GM12878 (cell line): ENCODE results near the gene CLDN6. TPM values are rescaled to one million over a fixed set of nuclear protein-coding genes. Genes with fewer than 3 reads are reported as not detected.

Source experiments
- ATAC-seq: fragments of 200-7000 bp; cut with Tn5 transposase; 3 replicates; pipeline ENCODE4 v1.9.1; 2020; ENCODE audit warnings: mild to moderate bottlenecking, moderate library complexity
- BruUV-seq: library from RNA; stranded (reverse); fragments of 400-500 nt; replicated peaks from 2 replicates; lab custom pipeline; 2021; lab: Mats Ljungman, UMichigan
- CTCF ChIA-PET: fragments of 300-600 bp; sonication (Branson Sonifier 250); formaldehyde crosslinking; extraction: SDS; loops from one replicate; lab custom pipeline; 2021; ENCODE audit warnings: inconsistent platforms; lab: Yijun Ruan, JAX
- POLR2A ChIA-PET: fragments of 350-600 bp; formaldehyde crosslinking; extraction: SDS; loops from one replicate; lab custom pipeline; 2021; ENCODE audit warnings: inconsistent platforms; lab: Charles Lee
- RAD21 ChIA-PET: fragments of 300-600 bp; sonication (Branson Sonifier 250); formaldehyde crosslinking; loops from one replicate; lab custom pipeline; 2023; ENCODE audit warnings: antibody characterized with exemption; ENCODE audit not compliant: unreplicated experiment; lab: Charles Lee
- SMC1A ChIA-PET: fragments of 300-600 bp; sonication (Branson Sonifier 250); formaldehyde crosslinking; loops from one replicate; lab custom pipeline; 2023; ENCODE audit not compliant: unreplicated experiment, uncharacterized antibody; lab: Charles Lee
- DNase-seq: peaks from one replicate; pipeline ENCODE4 v3.0.0-alpha.2; 2011; ENCODE audit warnings: low read depth, low spot score
- FAIRE-seq: peaks from 3 replicates; lab custom pipeline; 2011; peaks lifted over from hg19 to GRCh38; lab: Jason Lieb, UNC
- H2AFZ ChIP-seq: 2 replicates; pipeline ENCODE4 v1.6.0; 2011; ENCODE audit warnings: low read depth, low read length, control low read depth; ENCODE audit not compliant: control insufficient read depth
- H3K27ac ChIP-seq: 2 replicates; pipeline ENCODE4 v1.5.1; 2011; ENCODE audit warnings: control low read depth; ENCODE audit not compliant: control insufficient read depth, insufficient read depth
- H3K27me3 ChIP-seq, 2 experiments: replicated peaks in 1 of 2; 2 replicates each; pipeline versions ENCODE4 v1.6.0 to v1.6.1; 2011; ENCODE audit warnings: low read length in 1 of 2; ENCODE audit not compliant: control insufficient read depth in 2 of 2, insufficient read depth in 2 of 2
- H3K36me3 ChIP-seq, 2 experiments: 2 replicates each; pipeline ENCODE4 v1.5.1; 2011; ENCODE audit warnings: low read length in 1 of 2; ENCODE audit not compliant: control insufficient read depth in 2 of 2, insufficient read depth in 2 of 2
- H3K4me1 ChIP-seq: 2 replicates; pipeline ENCODE4 v1.6.1; 2011; ENCODE audit warnings: mild to moderate bottlenecking, low read length, moderate library complexity, mixed read lengths; ENCODE audit not compliant: control insufficient read depth, insufficient read depth
- H3K4me2 ChIP-seq: 2 replicates; pipeline ENCODE4 v1.6.0; 2011; ENCODE audit warnings: control low read depth; ENCODE audit not compliant: control insufficient read depth, insufficient read depth
- H3K4me3 ChIP-seq: fragments of 200-600 bp; sonication (generic); 2 replicates; pipeline ENCODE4 v1.5.1; 2016
- H3K79me2 ChIP-seq: 2 replicates; pipeline ENCODE4 v1.6.0; 2011; ENCODE audit warnings: low read length; ENCODE audit not compliant: control insufficient read depth, insufficient read depth
- H3K9ac ChIP-seq: 2 replicates; pipeline ENCODE4 v1.8.0; 2011; ENCODE audit warnings: low read length, control low read depth, mixed read lengths; ENCODE audit not compliant: control insufficient read depth, insufficient read depth
- H3K9me3 ChIP-seq: replicated peaks from 3 replicates; pipeline ENCODE4 v1.5.1; 2011; ENCODE audit warnings: mild to moderate bottlenecking, low read length; ENCODE audit not compliant: control insufficient read depth, insufficient read depth
- H4K20me1 ChIP-seq: 2 replicates; pipeline ENCODE4 v1.6.0; 2011; ENCODE audit not compliant: control insufficient read depth, insufficient read depth
- POLR2AphosphoS5 ChIP-seq: IDR thresholded peaks from 2 replicates; pipeline ENCODE4 v1.6.1; 2011; ENCODE audit warnings: mild to moderate bottlenecking, low read length, inconsistent platforms
- RELA ChIP-seq: fragments of 450-650 bp; IDR thresholded peaks from 2 replicates; pipeline ENCODE4 v1.8.0; 2014; ENCODE audit warnings: borderline replicate concordance; ENCODE audit not compliant: partially characterized antibody
- SREBF2 ChIP-seq: IDR thresholded peaks from 2 replicates; pipeline ENCODE4 v1.6.1; 2012; ENCODE audit warnings: mild to moderate bottlenecking, low read length
- STAT1 ChIP-seq: fragments of 450-650 bp; conservative IDR thresholded peaks from 2 replicates; pipeline ENCODE4 v1.6.1; 2014; ENCODE audit warnings: antibody characterized with exemption, mild to moderate bottlenecking
- WGBS: methylation state at CpG from one replicate; pipeline ENCODE4 v1.1.6; 2016; ENCODE audit warnings: low lambda C conversion rate; ENCODE audit not compliant: insufficient replicate concordance, insufficient coverage; ENCODE audit errors: missing lambda C conversion rate; 5-methylcytosine and 5-hydroxymethylcytosine counted together
- in situ Hi-C: fragments of 300-500 bp; cut with MboI; formaldehyde crosslinking; loops from 9 replicates; pipeline ENCODE4 v1.14.3; 2018; ENCODE audit warnings: mixed read lengths
- intact Hi-C: fragments of 100-400 bp; cut with micrococcal nuclease; formaldehyde crosslinking; loops from one replicate; pipeline ENCODE4 v1.14.2; 2022; ENCODE audit not compliant: unreplicated experiment
- polyA plus RNA-seq, 11 experiments: library from polyadenylated mRNA; depleted of rRNA in 4 of 11; unstranded in 6 of 11; stranded (reverse) in 5 of 11; fragments of >200 nt; fragmentation: Nextera tagmentation in 4 of 11; fragmentation: Illumina TruSeq in 1 of 11; extraction: Ambion mirVana in 4 of 11; extraction: Trizol in 1 of 11; gene quantifications; 1 replicate in 1 of 11; 2 replicates in 10 of 11; pipeline versions ENCODE4 v1.2.1 to v1.2.3, GENCODE V29; 2011 to 2016; ENCODE audit warnings: inconsistent platforms in 2 of 11, missing spikeins in 2 of 11, low read depth in 1 of 11
- total RNA-seq, 4 experiments: library from RNA; depleted of rRNA in 3 of 4; stranded (reverse); fragments of >200 nt in 3 of 4; fragmentation: Illumina TruSeq in 1 of 4; extraction: Trizol in 1 of 4; gene quantifications; 2 replicates each; pipeline versions ENCODE4 v1.2.1 to v1.2.3, GENCODE V29; 2013 to 2021

The CLDN6 gene
- total and polyA plus RNA-seq, 10 of the 15 experiments (the other 5 are each of a cell fraction or from before 2014, with no cell fraction given) = 0.15 to 0.26 (median 0.23) TPM; not detected in 7

DNA sequence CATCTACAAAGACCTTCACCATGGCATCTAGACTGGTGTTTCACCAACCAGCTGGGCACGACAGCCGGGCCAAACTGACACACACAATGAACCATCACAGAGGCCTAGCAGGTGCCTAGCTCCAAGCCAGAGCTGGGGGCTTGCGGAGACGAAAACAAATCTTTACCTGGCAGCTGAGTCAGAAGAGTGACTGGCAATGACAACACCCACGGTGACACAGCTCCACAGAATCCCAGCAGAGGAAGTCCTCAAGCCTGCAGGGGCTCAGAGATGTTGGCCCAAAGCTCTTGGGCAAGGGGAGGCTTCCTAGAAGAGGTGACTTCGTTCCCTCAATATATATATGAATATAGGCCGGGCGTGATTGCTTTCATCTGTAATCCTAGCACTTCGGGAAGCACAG is 33.5 kb upstream of the CLDN6 start:
- POLR2A ChIA-PET = interaction anchor here (0.8 kb wide), 1 partner anchor 20 kb away, joined by 3 read pairs; no protein-coding TSS in a partner anchor

GRCh38 chr16:3051009-3051408 is 33.0 kb upstream of the CLDN6 start:
- Histone ChIP-seq H3K27ac (no peak overlapping the region), H3K4me1 (peaks cover 8% of the 10 kb centered on the region), H2AFZ (no peak overlapping the region), H3K4me3 (no peak overlapping the region), H3K9ac (no peak overlapping the region), H4K20me1 (no peaks in the 10 kb centered on the region), H3K4me2 (no peak overlapping the region), H3K79me2 (no peaks in the 10 kb centered on the region), H3K9me3 (no peaks in the 10 kb centered on the region), H3K27me3 (no peaks in the 10 kb centered on the region; a peak in 2 of 4 replicates), H3K36me3 (no peaks in the 10 kb centered on the region)
- 44% methylated on average over 4 of the region's 4 CpGs for WGBS
- ChIA-PET SMC1A (no interaction called here), RAD21 (no interaction called here), CTCF (interaction anchor here (0.6 to 5.6 kb wide), 4 partner anchors 8 to 349 kb away, joined by 3 to 28 read pairs (median 14); no protein-coding TSS in a partner anchor), POLR2A (no interaction called here)
- TF ChIP-seq STAT1 = no peak
- ATAC-seq (no peak), FAIRE-seq (no peak), DNase-seq (no peak)
- no TSS peak for BruUV-seq
- in situ Hi-C loops = no loop called here
- intact Hi-C loops = no loop called here

More for the DNA sequence above, 33.5 kb upstream of the CLDN6 start:
- TF ChIP-seq SREBF2 (no peak), POLR2AphosphoS5 (no peak), RELA (no peak)
- H3K4me3 ChIP-seq = no peak overlapping the region
- H3K36me3 ChIP-seq = no peaks in the 10 kb centered on the region
- no peaks in the 10 kb centered on the region for H3K79me2 ChIP-seq
- H3K9ac ChIP-seq = no peak overlapping the region
- peaks cover 8% of the 10 kb centered on the region for H3K4me1 ChIP-seq
- H3K4me2 ChIP-seq = no peak overlapping the region
- no peak overlapping the region for H3K27ac ChIP-seq
- 61% methylated on average over 9 of the region's 9 CpGs for WGBS
- intact Hi-C loops = no loop called here
- SMC1A ChIA-PET = no interaction called here
- H4K20me1 ChIP-seq = no peaks in the 10 kb centered on the region
- no TSS peak for BruUV-seq
- DNase-seq = no peak
- no peaks in the 10 kb centered on the region for H3K9me3 ChIP-seq
- in situ Hi-C loops = no loop called here
- FAIRE-seq = no peak
- RAD21 ChIA-PET = no interaction called here
- no peak overlapping the region for H2AFZ ChIP-seq
- ATAC-seq = no peak
- CTCF ChIA-PET = interaction anchor here (0.6 to 5.6 kb wide), 3 partner anchors 20 to 350 kb away, joined by 3 to 28 read pairs (median 5); no protein-coding TSS in a partner anchor
- H3K27me3 ChIP-seq = no peaks in the 10 kb centered on the region; a peak in 2 of 4 replicates
